HG03135 (cell line): ENCODE results near the gene GUCY1A1.
A peak's percentile ranks its signal among the peaks of the same experiment; 100 is the strongest.

ENCODE experiments used
- ATAC-seq: cut with Tn5 transposase; IDR thresholded peaks from one replicate; pipeline ENCODE4 v1.9.1; 2021; ENCODE audit warnings: mild to moderate bottlenecking, moderate library complexity; ENCODE audit not compliant: unreplicated experiment

The GUCY1A1 gene

GRCh38 chr4:155688860-155689259 is 22.2 kb downstream of the GUCY1A1 start:
- ATAC-seq: no peak

- no peak for ATAC-seq
These were observed 23.6 kb downstream of the GUCY1A1 start for GRCh38 chr4:155690044-155690837.

GRCh38 chr4:155692361-155692760 is 25.7 kb downstream of the GUCY1A1 start:
- no peak for ATAC-seq

GRCh38 chr4:155693015-155693663 is 26.5 kb downstream of the GUCY1A1 start:
- peak; percentile 50 for ATAC-seq

- no peak for ATAC-seq
These were observed 27.6 kb downstream of the GUCY1A1 start for GRCh38 chr4:155694100-155694785.

GRCh38 chr4:155696226-155696625 is 29.6 kb downstream of the GUCY1A1 start:
- ATAC-seq: no peak

- no peak for ATAC-seq
These were observed 30.1 kb downstream of the GUCY1A1 start for GRCh38 chr4:155696726-155697125.

- ATAC-seq: no peak
These were observed 35.2 kb downstream of the GUCY1A1 start for GRCh38 chr4:155701827-155702226.

- peak; percentile 79 for ATAC-seq
These were observed 37.0 kb downstream of the GUCY1A1 start for GRCh38 chr4:155703486-155704247.

GRCh38 chr4:155704841-155705404 is 38.3 kb downstream of the GUCY1A1 start:
- ATAC-seq: no peak

- ATAC-seq: no peak
These were observed 39.0 kb downstream of the GUCY1A1 start for GRCh38 chr4:155705664-155706063.

- ATAC-seq: no peak
These were observed 39.5 kb downstream of the GUCY1A1 start for GRCh38 chr4:155706147-155706546.

GRCh38 chr4:155707251-155707650 is 40.6 kb downstream of the GUCY1A1 start:
- no peak for ATAC-seq

GRCh38 chr4:155708782-155709181 is 42.1 kb downstream of the GUCY1A1 start:
- no peak for ATAC-seq

- no peak for ATAC-seq
These were observed 43.3 kb downstream of the GUCY1A1 start for GRCh38 chr4:155709918-155710317.

- ATAC-seq: no peak
These were observed 44.9 kb downstream of the GUCY1A1 start for GRCh38 chr4:155711556-155711955.

- no peak for ATAC-seq
These were observed 46.2 kb downstream of the GUCY1A1 start for GRCh38 chr4:155712846-155713245.

- ATAC-seq: no peak
These were observed 47.3 kb downstream of the GUCY1A1 start for GRCh38 chr4:155713911-155714310.

GRCh38 chr4:155722336-155722735 is 55.7 kb downstream of the GUCY1A1 start:
- no peak for ATAC-seq

GRCh38 chr4:155722816-155723499 is 56.3 kb downstream of the GUCY1A1 start:
- no peak for ATAC-seq
